ENCODE data around the gene TEC.
"Not testable (repeated sequence)": the region's sequence is repeated elsewhere in the genome, so short reads cannot be mapped to it uniquely, and the experiment has no call there.

DNA sequence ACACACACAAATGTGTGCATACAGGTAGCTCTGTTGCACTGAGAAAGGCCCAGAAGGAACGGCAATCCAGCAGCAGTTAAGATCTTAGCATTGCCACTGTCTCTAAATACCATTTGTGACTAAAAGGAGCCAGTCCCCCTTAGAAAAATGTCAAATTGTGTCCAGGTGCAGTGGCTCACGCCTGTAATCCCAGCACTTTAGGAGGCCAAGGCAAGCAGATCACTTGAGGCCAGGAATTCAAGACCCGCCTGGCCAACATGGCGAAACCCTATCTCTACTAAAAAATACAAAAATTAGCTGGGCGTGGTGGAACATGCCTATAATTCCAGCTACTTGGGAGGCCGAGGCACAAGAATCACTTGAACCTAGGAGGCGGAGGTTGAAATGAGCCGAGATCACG is 105.1 kb downstream of the TEC start:
- not testable (repeated sequence) for TF ChIP-seq EZH2 (IDR thresholded peaks at IDR 0.05; ENCODE audit: insufficient read depth, poor library complexity, severe bottlenecking); EZH2phosphoT487 (IDR thresholded peaks at IDR 0.05; ENCODE audit: insufficient read depth, low read depth)
